NCI-H146 treated with DMSO at 0.1 percent for 48 hours (cell line): ENCODE data around the gene GCSH.

Source experiments
- DNase-seq: peaks from one replicate; lab custom pipeline; 2025; ENCODE audit not compliant: unreplicated experiment; lab: John Stamatoyannopoulos, UW

The GCSH gene

GRCh38 chr16:81105946-81106345, 9.8 kb upstream of the GCSH start:
- no peak for DNase-seq

GRCh38 chr16:81101702-81102101, 5.5 kb upstream of the GCSH start:
- no peak for DNase-seq

- no peak for DNase-seq
Measured at GRCh38 chr16:81099958-81100357, 3.8 kb upstream of the GCSH start.

- no peak for DNase-seq
Measured at GRCh38 chr16:81097230-81097629, 1.0 kb upstream of the GCSH start.

DNA sequence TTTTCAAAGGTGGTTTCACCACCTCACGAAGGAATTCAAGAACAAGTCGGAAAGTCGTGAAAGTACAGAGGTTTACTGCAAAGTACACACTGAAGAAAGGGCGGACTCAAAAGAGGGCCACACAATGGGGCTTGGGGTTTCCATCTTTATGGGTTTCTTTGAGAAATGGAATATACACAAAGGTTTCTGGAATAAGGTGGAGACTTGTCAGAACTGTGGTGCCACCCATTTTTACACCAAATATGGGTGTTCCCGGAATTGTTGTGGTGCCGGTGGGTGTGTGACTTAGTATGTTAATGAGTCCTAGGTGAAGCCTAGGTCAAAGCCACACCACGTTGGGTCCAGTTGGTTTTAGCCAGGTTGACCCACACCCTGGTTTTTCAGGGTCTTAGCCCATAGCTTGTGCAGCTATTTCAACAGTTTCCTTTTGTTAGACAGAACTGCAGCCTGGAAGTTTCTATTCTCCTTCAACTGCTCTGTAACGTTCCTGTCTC, 567 bp upstream of the GCSH start:
- DNase-seq = no peak

DNA sequence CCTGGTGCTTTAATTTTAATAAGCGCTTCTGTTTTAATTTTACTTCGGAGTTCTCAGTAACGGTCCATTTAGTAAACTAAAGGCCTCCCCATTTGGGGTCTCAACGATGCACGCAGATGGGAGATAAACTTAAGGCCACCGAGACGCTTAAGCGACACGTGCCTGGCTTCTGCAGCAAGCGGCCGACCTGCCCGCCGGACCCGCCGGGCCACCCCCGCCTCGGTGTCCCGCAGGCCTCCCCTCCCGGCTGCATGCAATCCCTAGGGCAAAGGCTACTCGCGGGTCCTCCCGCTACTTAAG, 592 bp downstream of the GCSH start:
- DNase-seq = no peak

DNA sequence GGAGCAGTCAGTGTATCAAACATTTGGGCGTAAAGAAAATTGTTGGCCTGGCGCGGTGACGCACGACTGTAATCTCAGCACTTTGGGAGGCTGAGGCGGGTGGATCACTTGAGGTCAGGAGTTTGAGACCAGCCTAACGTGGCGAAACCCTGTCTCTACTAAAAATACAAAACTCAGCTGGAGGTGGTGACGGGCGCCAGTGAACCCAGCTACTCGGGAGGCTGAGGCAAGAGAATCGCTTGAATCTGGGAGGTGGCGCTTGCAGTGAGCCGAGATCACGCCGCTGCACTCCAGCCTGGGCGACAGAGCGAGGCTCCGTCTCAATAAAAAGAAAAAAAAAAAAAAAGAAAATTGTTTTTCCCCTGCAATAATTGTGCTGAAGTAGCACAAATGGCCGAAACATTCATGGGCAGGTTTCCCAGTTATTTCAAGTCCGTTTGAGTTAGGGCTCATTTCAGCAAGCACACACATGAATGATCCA, 1.4 kb downstream of the GCSH start:
- DNase-seq = no peak

- no peak for DNase-seq
Measured at GRCh38 chr16:81088836-81089235, 7.4 kb downstream of the GCSH start.

- DNase-seq = no peak
Measured at GRCh38 chr16:81081014-81081413, 15.2 kb downstream of the GCSH start.

DNA sequence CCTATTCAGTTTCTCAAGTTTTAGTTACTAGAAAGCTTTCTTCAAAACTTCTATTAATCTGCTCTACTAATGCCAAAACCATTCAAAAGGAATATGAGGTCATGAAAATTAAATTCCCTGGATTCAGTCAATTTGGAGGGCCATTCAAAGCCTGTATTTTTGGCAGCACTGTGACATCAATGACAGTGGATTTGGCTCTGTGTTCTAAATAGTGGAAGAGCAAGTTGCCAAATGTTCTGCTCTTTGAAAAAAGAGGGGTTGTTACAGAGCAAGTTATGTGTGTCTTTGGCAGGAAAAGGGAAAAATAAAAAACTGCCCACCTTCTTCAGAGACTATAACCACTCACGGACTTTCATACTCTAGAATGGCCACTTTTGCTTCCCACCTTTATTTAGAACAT, 16.0 kb downstream of the GCSH start:
- no peak for DNase-seq

DNA sequence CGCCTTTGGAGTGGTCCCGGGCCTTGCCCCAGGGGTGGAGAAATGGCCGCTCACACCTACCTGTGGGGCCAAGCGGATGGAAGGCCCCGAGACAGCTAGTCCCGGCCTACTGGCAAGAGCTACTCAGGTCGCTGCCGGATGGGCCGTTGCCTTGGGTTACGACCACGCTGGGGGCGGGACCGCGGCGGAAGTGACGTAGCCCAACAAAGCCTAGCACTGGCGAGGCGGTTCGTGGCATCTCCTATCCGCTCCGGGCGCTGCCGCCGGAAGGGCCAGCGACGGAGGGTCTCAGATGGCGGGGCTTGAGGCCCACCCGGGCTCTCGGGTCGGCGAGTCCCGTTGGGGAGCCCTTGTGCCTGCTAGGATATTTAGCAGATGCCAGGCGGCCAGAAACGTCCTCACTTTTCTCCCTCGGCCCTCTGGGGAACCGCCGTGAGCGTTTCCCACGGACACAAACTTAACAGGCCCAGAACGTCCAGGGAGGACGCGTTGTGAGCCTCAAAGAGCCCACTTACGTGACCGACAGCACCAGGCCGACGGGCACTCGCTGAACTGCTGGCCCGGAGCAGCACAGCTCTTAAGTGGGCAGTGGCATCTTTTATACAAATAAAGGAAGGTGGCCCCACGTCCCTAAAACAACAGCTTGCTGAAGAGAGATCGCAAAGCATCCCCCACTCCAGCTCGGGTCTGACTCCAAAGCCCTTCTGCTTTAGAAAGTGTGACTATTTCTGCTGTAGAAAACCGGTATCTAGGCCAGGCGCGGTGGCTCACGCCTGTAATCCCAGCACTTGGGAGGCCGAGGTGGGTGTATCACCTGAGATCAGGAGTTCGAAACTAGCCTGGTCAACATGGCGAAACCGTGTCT, 18.9 kb downstream of the GCSH start, which contains the start of gene C16orf46:
Gene C16orf46 (minus strand): TSS at position 163 of the 865 bp plus-strand sequence. CDS start 13,283 bp downstream, outside the sequence.
- peak; percentile 60 for DNase-seq

- peak; percentile 57 for DNase-seq
Measured at GRCh38 chr16:81076566-81077075, 19.6 kb downstream of the GCSH start.

- no peak for DNase-seq
Measured at GRCh38 chr16:81073560-81074330, 22.4 kb downstream of the GCSH start.

- DNase-seq = no peak
Measured at GRCh38 chr16:81071805-81072204, 24.4 kb downstream of the GCSH start.

DNA sequence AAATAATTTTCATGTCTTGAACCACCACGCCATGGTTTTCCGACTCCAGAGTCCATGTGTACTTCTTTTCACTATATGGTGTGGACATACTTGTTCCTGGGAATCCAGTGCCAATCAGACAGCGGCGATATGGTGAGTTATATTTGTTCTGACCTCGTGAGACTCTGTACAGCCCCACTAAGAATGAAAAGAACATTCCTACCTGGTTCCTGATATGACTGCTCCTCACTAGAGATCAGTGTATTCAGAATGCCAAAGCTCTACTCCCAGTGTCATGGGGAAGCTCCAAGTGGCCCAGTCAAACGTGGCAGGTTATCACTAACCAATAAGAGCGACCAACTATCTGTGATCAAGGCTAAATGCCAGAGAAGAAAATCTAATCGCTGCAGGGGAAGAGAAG, 25.2 kb downstream of the GCSH start:
- DNase-seq = no peak

DNA sequence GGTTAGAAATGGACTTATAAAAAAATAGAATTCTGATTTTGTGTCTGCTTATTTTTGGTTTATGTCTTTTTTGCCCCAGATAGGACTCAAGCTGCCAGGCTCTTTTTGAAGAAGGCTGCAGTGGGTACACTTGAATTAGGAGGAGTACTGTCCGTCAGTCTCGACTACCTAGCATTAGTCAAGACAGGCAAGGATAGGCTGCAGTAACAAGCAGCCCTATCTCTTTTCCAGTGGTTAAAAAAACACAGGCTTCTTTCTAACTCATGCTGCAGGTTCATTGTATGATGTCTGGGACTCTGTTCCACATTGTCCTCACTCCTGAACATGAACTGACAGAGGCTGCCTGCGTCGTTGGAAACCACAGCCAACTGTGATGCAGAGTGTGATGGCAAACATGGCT, 27.1 kb downstream of the GCSH start:
- no peak for DNase-seq

GRCh38 chr16:81067166-81067565, 29.0 kb downstream of the GCSH start:
- DNase-seq = no peak

GRCh38 chr16:81066681-81067080, 29.5 kb downstream of the GCSH start:
- DNase-seq = no peak

GRCh38 chr16:81061871-81062608, 34.2 kb downstream of the GCSH start:
- no peak for DNase-seq

- no peak for DNase-seq
Measured at GRCh38 chr16:81061307-81061640, 34.9 kb downstream of the GCSH start.

DNA sequence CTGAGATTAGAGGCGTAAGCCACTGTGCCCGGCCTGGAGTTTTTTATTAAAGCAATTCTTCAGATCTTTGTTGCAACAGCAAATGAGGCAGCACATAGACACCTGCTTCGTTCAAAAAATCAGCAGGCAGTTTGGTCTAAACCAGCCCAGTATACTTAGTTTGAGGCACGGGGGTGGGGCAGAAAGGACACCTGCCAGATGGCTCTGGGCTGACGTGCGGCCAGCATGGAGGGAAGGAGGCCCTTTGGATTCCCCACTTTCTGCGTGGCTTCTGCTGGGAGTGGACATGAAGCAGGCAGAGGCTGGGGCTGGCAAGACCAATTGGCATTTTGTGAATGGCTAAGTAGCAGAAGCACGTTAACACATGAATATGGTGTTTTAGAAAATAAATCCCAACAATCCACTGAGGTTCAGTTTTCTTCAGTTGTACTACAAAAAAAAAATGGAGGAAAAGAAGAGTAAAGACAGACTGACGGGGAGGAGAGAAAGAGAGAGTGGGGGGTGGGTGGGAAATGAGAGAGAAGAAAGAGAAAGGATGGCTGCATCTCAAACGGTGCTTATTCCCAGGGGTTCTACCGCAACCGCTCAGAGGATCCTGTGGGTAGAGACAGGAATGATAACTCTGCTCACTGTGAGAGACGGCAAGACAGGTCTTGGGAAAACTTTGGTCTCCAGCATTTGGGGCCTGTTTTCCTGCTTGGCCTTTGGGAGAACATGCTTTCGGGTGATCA, 35.5 kb downstream of the GCSH start:
- DNase-seq = no peak
